SK-N-MC (cell line): Measurements from ENCODE around the gene HPS5.

Source experiments
- EZH2 ChIP-seq: fragments of 200-600 bp; sonication (generic); IDR thresholded peaks from one replicate; pipeline ENCODE4 v1.6.1; 2017; ENCODE audit warnings: antibody characterized with exemption
- POLR2AphosphoS5 ChIP-seq: IDR thresholded peaks from 2 replicates; pipeline ENCODE4 v1.6.1; 2012; ENCODE audit warnings: mild to moderate bottlenecking, low read depth, low read length, borderline replicate concordance

- no peak for TF ChIP-seq EZH2
- no peak for TF ChIP-seq POLR2AphosphoS5
These were observed 367 bp downstream of the HPS5 start for GRCh38 chr11:18321578-18321968.
